ENCODE results near the gene TRERF1. TPM values are rescaled to one million over a fixed set of nuclear protein-coding genes. Genes with fewer than 3 reads are reported as not detected.

TRERF1 gene
- total RNA-seq, 4 donors from 2014 or later: 2.5 to 8.0 (median 3.4) TPM

DNA sequence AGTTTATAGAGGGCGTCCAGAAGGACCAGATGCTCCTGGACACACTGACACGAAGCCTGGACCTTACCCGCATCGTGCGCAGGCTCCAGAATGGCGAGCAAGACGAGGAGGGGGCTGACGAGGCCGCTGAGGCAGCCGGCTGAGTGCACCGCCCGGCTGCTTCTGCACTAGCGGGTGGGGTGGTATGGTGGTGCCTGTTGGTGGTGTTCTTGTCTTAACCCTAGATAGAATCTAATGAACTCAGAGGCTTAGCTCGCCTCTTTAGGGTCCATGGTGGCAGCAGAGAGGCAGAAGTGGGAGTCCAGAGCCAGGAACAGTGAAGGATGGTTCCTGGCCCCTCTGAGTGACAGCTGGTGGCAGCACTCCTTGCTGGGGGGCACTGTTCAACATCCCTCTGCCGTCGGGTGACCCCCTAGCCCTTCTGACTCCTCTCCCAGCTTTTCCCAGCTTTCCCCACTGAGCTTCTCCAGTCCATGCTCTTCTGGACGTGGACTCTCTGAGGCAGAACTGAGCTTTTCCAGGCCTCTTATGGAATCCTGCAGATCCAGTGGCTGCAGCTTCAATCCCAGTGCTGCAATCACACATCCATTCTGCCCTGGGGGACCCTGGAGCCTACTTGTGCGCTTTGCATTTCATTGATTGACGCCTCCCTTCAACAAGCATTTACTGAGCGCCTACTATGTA lies 272.3 kb downstream of the TRERF1 start:
- Histone ChIP-seq H3K4me3 (no peak overlapping the region), H3K27ac (no peak overlapping the region), H3K27me3 (no peaks in the 10 kb centered on the region), H3K9me3 (no peaks in the 10 kb centered on the region), H3K36me3 (no peaks in the 10 kb centered on the region), H3K4me1 (no peaks in the 10 kb centered on the region)
- 93% methylated on average over 20 of the region's 20 CpGs; no CpG with 5 or more reads in 1 of the 2 donors for WGBS, 2 donors (ENCODE audit: low coverage in 1 of 2)
- intact Hi-C loops (cut with DNase I; ENCODE audit: low total_unique reads): no loop called here
- TF ChIP-seq EP300 (IDR thresholded peaks at IDR 0.05; ENCODE audit: low read depth) (no peak), POLR2AphosphoS5 (IDR thresholded peaks at IDR 0.05) (no peak), POLR2A (IDR thresholded peaks at IDR 0.05) (no peak)
- TF ChIP-seq, protein P1, sequence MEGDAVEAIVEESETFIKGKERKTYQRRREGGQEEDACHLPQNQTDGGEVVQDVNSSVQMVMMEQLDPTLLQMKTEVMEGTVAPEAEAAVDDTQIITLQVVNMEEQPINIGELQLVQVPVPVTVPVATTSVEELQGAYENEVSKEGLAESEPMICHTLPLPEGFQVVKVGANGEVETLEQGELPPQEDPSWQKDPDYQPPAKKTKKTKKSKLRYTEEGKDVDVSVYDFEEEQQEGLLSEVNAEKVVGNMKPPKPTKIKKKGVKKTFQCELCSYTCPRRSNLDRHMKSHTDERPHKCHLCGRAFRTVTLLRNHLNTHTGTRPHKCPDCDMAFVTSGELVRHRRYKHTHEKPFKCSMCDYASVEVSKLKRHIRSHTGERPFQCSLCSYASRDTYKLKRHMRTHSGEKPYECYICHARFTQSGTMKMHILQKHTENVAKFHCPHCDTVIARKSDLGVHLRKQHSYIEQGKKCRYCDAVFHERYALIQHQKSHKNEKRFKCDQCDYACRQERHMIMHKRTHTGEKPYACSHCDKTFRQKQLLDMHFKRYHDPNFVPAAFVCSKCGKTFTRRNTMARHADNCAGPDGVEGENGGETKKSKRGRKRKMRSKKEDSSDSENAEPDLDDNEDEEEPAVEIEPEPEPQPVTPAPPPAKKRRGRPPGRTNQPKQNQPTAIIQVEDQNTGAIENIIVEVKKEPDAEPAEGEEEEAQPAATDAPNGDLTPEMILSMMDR (IDR thresholded peaks at IDR 0.05): no peak
- in situ Hi-C loops (cut with MboI; ENCODE audit: low pct_ligation_motif_present in 1 of 4, low pct_unique_long_range_greater_than_20kb in 1 of 4, low sequenced_read_pairs in 3 of 4): no loop called here
- no peak for DNase-seq

DNA sequence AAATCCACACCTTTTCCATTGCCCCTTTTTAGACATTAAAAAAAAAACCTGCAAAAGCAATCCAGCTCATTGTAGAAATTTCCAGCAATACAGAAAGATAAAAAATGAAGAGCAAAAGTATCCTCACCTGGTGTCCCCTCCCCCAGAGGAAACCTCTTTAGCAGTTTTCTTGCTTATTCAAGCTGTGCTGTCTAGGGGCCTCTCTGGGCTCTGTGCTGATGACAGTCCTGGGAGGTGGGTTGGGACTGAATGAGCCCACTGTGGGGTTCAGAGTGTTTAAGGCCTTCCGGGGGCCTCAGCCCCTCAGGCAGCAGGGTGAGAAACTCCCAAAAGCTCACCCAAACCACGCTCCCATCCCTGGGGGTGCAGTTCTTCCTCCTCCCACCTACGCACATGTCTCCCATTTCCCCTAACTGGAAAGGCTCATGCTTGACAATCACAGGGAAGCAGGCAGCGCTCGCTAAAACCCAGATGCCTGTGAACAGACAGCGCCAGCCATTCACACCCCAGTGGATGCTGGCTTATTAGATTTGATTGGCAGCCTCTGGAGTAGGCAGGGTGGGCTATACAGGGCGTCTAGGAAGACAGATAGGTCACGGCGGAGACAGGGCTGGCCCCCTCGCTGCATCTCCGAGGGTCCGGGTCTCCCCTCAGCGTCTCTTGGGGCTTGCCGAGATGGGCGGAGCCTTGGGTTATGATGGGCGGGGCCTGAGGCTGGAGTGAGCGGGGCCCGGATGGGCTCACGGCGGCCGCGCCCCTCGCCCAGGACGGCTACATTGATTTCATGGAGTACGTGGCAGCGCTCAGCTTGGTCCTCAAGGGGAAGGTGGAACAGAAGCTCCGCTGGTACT lies 274.0 kb downstream of the TRERF1 start:
- no peak for DNase-seq
- no peaks in the 10 kb centered on the region for H3K4me1 ChIP-seq
- H3K27ac ChIP-seq: no peak overlapping the region
- H3K36me3 ChIP-seq: no peaks in the 10 kb centered on the region
- no peaks in the 10 kb centered on the region for H3K9me3 ChIP-seq
- TF ChIP-seq POLR2A (IDR thresholded peaks at IDR 0.05): no peak
- TF ChIP-seq, protein P1 (IDR thresholded peaks at IDR 0.05): no peak
- no peak for TF ChIP-seq POLR2AphosphoS5 (IDR thresholded peaks at IDR 0.05)
- TF ChIP-seq EP300 (IDR thresholded peaks at IDR 0.05; ENCODE audit: low read depth): no peak
- no peak overlapping the region for H3K4me3 ChIP-seq
- intact Hi-C loops (cut with DNase I; ENCODE audit: low total_unique reads) (no loop called here), in situ Hi-C loops (cut with MboI; ENCODE audit: low pct_ligation_motif_present in 1 of 4, low pct_unique_long_range_greater_than_20kb in 1 of 4, low sequenced_read_pairs in 3 of 4) (no loop called here)
- 56% methylated on average over 27 of the region's 27 CpGs; no CpG with 5 or more reads in 1 of the 2 donors for WGBS, 2 donors (ENCODE audit: low coverage in 1 of 2)
- no peaks in the 10 kb centered on the region for H3K27me3 ChIP-seq

GRCh38 chr6:42176981-42177380 lies 274.7 kb downstream of the TRERF1 start:
- H3K36me3 ChIP-seq: no peaks in the 10 kb centered on the region

DNA sequence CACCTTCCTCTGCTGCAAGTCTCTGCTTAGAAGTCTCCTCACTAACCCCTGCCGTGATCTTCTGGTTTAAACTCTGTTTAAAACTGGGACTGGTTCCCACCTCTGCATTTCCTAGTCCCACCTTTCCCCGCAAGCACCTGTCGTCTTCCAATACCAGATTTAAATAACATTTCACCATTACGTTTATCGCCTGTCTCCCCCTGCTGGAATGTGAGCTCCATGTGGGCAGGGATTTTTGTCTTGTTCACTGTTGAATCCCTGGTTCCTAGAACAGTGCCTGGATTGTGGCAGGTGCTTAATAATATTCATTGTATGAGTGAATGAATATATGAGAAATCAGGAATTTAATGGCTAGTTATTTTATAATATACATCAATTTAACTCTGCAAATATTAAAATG lies 275.9 kb downstream of the TRERF1 start:
- H3K9me3 ChIP-seq: no peaks in the 10 kb centered on the region
- no peak for TF ChIP-seq POLR2A (IDR thresholded peaks at IDR 0.05)
- no peak for TF ChIP-seq POLR2AphosphoS5 (IDR thresholded peaks at IDR 0.05)
- TF ChIP-seq, protein P1 (IDR thresholded peaks at IDR 0.05): no peak
- no peak for TF ChIP-seq EP300 (IDR thresholded peaks at IDR 0.05; ENCODE audit: low read depth)
- no peaks in the 10 kb centered on the region for H3K36me3 ChIP-seq
- in situ Hi-C loops (cut with MboI; ENCODE audit: low pct_ligation_motif_present in 1 of 4, low pct_unique_long_range_greater_than_20kb in 1 of 4, low sequenced_read_pairs in 3 of 4) (no loop called here), intact Hi-C loops (cut with DNase I; ENCODE audit: low total_unique reads) (no loop called here)
- no peaks in the 10 kb centered on the region for H3K27me3 ChIP-seq
- no peak overlapping the region for H3K27ac ChIP-seq
- 78 to 80% methylated on average over 3 to 5 of the region's 5 CpGs for WGBS, 2 donors (ENCODE audit: low coverage in 1 of 2)
- DNase-seq: no peak
- no peaks in the 10 kb centered on the region for H3K4me1 ChIP-seq
- H3K4me3 ChIP-seq: no peak overlapping the region

More at GRCh38 chr6:42176981-42177380, 274.7 kb downstream of the TRERF1 start:
- Histone ChIP-seq H3K27me3 (no peaks in the 10 kb centered on the region), H3K9me3 (no peaks in the 10 kb centered on the region), H3K27ac (no peak overlapping the region), H3K4me3 (no peak overlapping the region), H3K4me1 (no peaks in the 10 kb centered on the region)
- intact Hi-C loops (cut with DNase I; ENCODE audit: low total_unique reads): no loop called here
- no peak for DNase-seq
- TF ChIP-seq, protein P1 (IDR thresholded peaks at IDR 0.05): no peak
- TF ChIP-seq EP300 (IDR thresholded peaks at IDR 0.05; ENCODE audit: low read depth) (no peak), POLR2A (IDR thresholded peaks at IDR 0.05) (no peak), POLR2AphosphoS5 (IDR thresholded peaks at IDR 0.05) (no peak)
- in situ Hi-C loops (cut with MboI; ENCODE audit: low pct_ligation_motif_present in 1 of 4, low pct_unique_long_range_greater_than_20kb in 1 of 4, low sequenced_read_pairs in 3 of 4): no loop called here

All from transverse colon (tissue), 4 donors.